GM12878 (cell line): ENCODE data around the gene STAMBPL1. TPM values are rescaled to one million over a fixed set of nuclear protein-coding genes. Genes with fewer than 3 reads are reported as not detected.

Experiments
- ATAC-seq: fragments of 200-7000 bp; cut with Tn5 transposase; 3 replicates; pipeline ENCODE4 v1.9.1; 2020; ENCODE audit warnings: mild to moderate bottlenecking, moderate library complexity
- BruUV-seq: library from RNA; stranded (reverse); fragments of 400-500 nt; replicated peaks from 2 replicates; lab custom pipeline; 2021; lab: Mats Ljungman, UMichigan
- CTCF ChIA-PET: fragments of 300-600 bp; sonication (Branson Sonifier 250); formaldehyde crosslinking; extraction: SDS; loops from one replicate; lab custom pipeline; 2021; ENCODE audit warnings: inconsistent platforms; lab: Yijun Ruan, JAX
- POLR2A ChIA-PET: fragments of 350-600 bp; formaldehyde crosslinking; extraction: SDS; loops from one replicate; lab custom pipeline; 2021; ENCODE audit warnings: inconsistent platforms; lab: Charles Lee
- RAD21 ChIA-PET: fragments of 300-600 bp; sonication (Branson Sonifier 250); formaldehyde crosslinking; loops from one replicate; lab custom pipeline; 2023; ENCODE audit warnings: antibody characterized with exemption; ENCODE audit not compliant: unreplicated experiment; lab: Charles Lee
- SMC1A ChIA-PET: fragments of 300-600 bp; sonication (Branson Sonifier 250); formaldehyde crosslinking; loops from one replicate; lab custom pipeline; 2023; ENCODE audit not compliant: unreplicated experiment, uncharacterized antibody; lab: Charles Lee
- DNase-seq: peaks from one replicate; pipeline ENCODE4 v3.0.0-alpha.2; 2011; ENCODE audit warnings: low read depth, low spot score
- FAIRE-seq: peaks from 3 replicates; lab custom pipeline; 2011; peaks lifted over from hg19 to GRCh38; lab: Jason Lieb, UNC
- H2AFZ ChIP-seq: 2 replicates; pipeline ENCODE4 v1.6.0; 2011; ENCODE audit warnings: low read depth, low read length, control low read depth; ENCODE audit not compliant: control insufficient read depth
- H3K27ac ChIP-seq: 2 replicates; pipeline ENCODE4 v1.5.1; 2011; ENCODE audit warnings: control low read depth; ENCODE audit not compliant: control insufficient read depth, insufficient read depth
- H3K27me3 ChIP-seq, 2 experiments: replicated peaks in 1 of 2; 2 replicates each; pipeline versions ENCODE4 v1.6.0 to v1.6.1; 2011; ENCODE audit warnings: low read length in 1 of 2; ENCODE audit not compliant: control insufficient read depth in 2 of 2, insufficient read depth in 2 of 2
- H3K36me3 ChIP-seq, 2 experiments: 2 replicates each; pipeline ENCODE4 v1.5.1; 2011; ENCODE audit warnings: low read length in 1 of 2; ENCODE audit not compliant: control insufficient read depth in 2 of 2, insufficient read depth in 2 of 2
- H3K4me1 ChIP-seq: 2 replicates; pipeline ENCODE4 v1.6.1; 2011; ENCODE audit warnings: mild to moderate bottlenecking, low read length, moderate library complexity, mixed read lengths; ENCODE audit not compliant: control insufficient read depth, insufficient read depth
- H3K4me2 ChIP-seq: 2 replicates; pipeline ENCODE4 v1.6.0; 2011; ENCODE audit warnings: control low read depth; ENCODE audit not compliant: control insufficient read depth, insufficient read depth
- H3K4me3 ChIP-seq: fragments of 200-600 bp; sonication (generic); 2 replicates; pipeline ENCODE4 v1.5.1; 2016
- H3K79me2 ChIP-seq: 2 replicates; pipeline ENCODE4 v1.6.0; 2011; ENCODE audit warnings: low read length; ENCODE audit not compliant: control insufficient read depth, insufficient read depth
- H3K9ac ChIP-seq: 2 replicates; pipeline ENCODE4 v1.8.0; 2011; ENCODE audit warnings: low read length, control low read depth, mixed read lengths; ENCODE audit not compliant: control insufficient read depth, insufficient read depth
- H3K9me3 ChIP-seq: replicated peaks from 3 replicates; pipeline ENCODE4 v1.5.1; 2011; ENCODE audit warnings: mild to moderate bottlenecking, low read length; ENCODE audit not compliant: control insufficient read depth, insufficient read depth
- H4K20me1 ChIP-seq: 2 replicates; pipeline ENCODE4 v1.6.0; 2011; ENCODE audit not compliant: control insufficient read depth, insufficient read depth
- CREM ChIP-seq: IDR thresholded peaks from 2 replicates; pipeline ENCODE4 v1.6.1; 2014; ENCODE audit warnings: antibody characterized with exemption, low read depth
- RELB ChIP-seq: fragments of 450-650 bp; IDR thresholded peaks from 2 replicates; pipeline ENCODE4 v1.6.1; 2017; ENCODE audit warnings: low read depth, mild to moderate bottlenecking, moderate library complexity
- RUNX3 ChIP-seq: IDR thresholded peaks from 2 replicates; pipeline ENCODE4 v1.6.1; 2012; ENCODE audit warnings: low read length, inconsistent platforms
- TCF7 ChIP-seq: IDR thresholded peaks from 2 replicates; pipeline ENCODE4 v1.6.1; 2014; ENCODE audit warnings: antibody characterized with exemption, borderline replicate concordance
- WGBS: methylation state at CpG from one replicate; pipeline ENCODE4 v1.1.6; 2016; ENCODE audit warnings: low lambda C conversion rate; ENCODE audit not compliant: insufficient replicate concordance, insufficient coverage; ENCODE audit errors: missing lambda C conversion rate; 5-methylcytosine and 5-hydroxymethylcytosine counted together
- in situ Hi-C: fragments of 300-500 bp; cut with MboI; formaldehyde crosslinking; loops from 9 replicates; pipeline ENCODE4 v1.14.3; 2018; ENCODE audit warnings: mixed read lengths
- intact Hi-C: fragments of 100-400 bp; cut with micrococcal nuclease; formaldehyde crosslinking; loops from one replicate; pipeline ENCODE4 v1.14.2; 2022; ENCODE audit not compliant: unreplicated experiment
- polyA plus RNA-seq, 11 experiments: library from polyadenylated mRNA; depleted of rRNA in 4 of 11; unstranded in 6 of 11; stranded (reverse) in 5 of 11; fragments of >200 nt; fragmentation: Nextera tagmentation in 4 of 11; fragmentation: Illumina TruSeq in 1 of 11; extraction: Ambion mirVana in 4 of 11; extraction: Trizol in 1 of 11; gene quantifications; 1 replicate in 1 of 11; 2 replicates in 10 of 11; pipeline versions ENCODE4 v1.2.1 to v1.2.3, GENCODE V29; 2011 to 2016; ENCODE audit warnings: inconsistent platforms in 2 of 11, missing spikeins in 2 of 11, low read depth in 1 of 11
- total RNA-seq, 4 experiments: library from RNA; depleted of rRNA in 3 of 4; stranded (reverse); fragments of >200 nt in 3 of 4; fragmentation: Illumina TruSeq in 1 of 4; extraction: Trizol in 1 of 4; gene quantifications; 2 replicates each; pipeline versions ENCODE4 v1.2.1 to v1.2.3, GENCODE V29; 2013 to 2021

STAMBPL1 gene
- total and polyA plus RNA-seq, 10 of the 15 experiments (the other 5 are each of a cell fraction or from before 2014, with no cell fraction given) = 7.5 to 44.1 (median 25.4) TPM

- no peak for TF ChIP-seq RUNX3
- TF ChIP-seq, all 136 proteins: peak for 0
These were observed 26.9 kb downstream of the STAMBPL1 start (continued) for GRCh38 chr10:88906921-88907320.

GRCh38 chr10:88908194-88908593 is 28.1 kb downstream of the STAMBPL1 start:
- TF ChIP-seq TCF7 (peak; percentile 43; the same call in 1 of the 2 replicates), CREM (no peak), RELB (peak; percentile 51; the same call in 1 of the 2 replicates)
- TF ChIP-seq, all 136 proteins: peak for 2
- 95% methylated on average over 4 of the region's 4 CpGs for whole genome bisulfite sequencing
- H3K36me3 ChIP-seq = peaks cover 3 to 15% of the 10 kb centered on the region in 2 experiments
- no peaks in the 10 kb centered on the region for H3K9me3 ChIP-seq
- RAD21 ChIA-PET = interaction anchor here (0.6 to 3.2 kb wide), 7 partner anchors 16 to 80 kb away, joined by 3 to 18 read pairs (median 5); no protein-coding TSS in a partner anchor
- no peaks in the 10 kb centered on the region for H3K4me1 ChIP-seq
- H3K9ac ChIP-seq = no peak overlapping the region
- no peaks in the 10 kb centered on the region for H3K27me3 ChIP-seq
- SMC1A ChIA-PET = interaction anchor here (0.8 to 6.0 kb wide), 15 partner anchors 10 to 88 kb away, joined by 3 to 60 read pairs (median 5); partner anchors contain the start of gene FAS
- intact Hi-C loops = no loop called here
- ATAC-seq (peak; percentile 48; the same call in 2 of the 3 replicates), DNase-seq (no peak), FAIRE-seq (no peak)
- peaks cover under 1% of the 10 kb centered on the region for H3K79me2 ChIP-seq
- no peak overlapping the region for H3K4me2 ChIP-seq
- no peaks in the 10 kb centered on the region for H4K20me1 ChIP-seq
- POLR2A ChIA-PET = interaction anchor here (0.5 to 1.3 kb wide), 4 partner anchors 8 to 105 kb away, joined by 3 to 10 read pairs (median 3); no protein-coding TSS in a partner anchor
- H2AFZ ChIP-seq = no peak overlapping the region
- CTCF ChIA-PET = interaction anchor here (0.7 to 4.3 kb wide), 8 partner anchors 11 to 79 kb away, joined by 3 to 30 read pairs (median 4); no protein-coding TSS in a partner anchor
- BruUV-seq = no TSS peak
- H3K4me3 ChIP-seq = no peak overlapping the region
- in situ Hi-C loops = no loop called here
- H3K27ac ChIP-seq = no peak overlapping the region
